HL-60/S4 treated with retinoic acid at 250 ng/mL for 4 days and 3 days (cell line): ENCODE data around the gene FCRL6.

ENCODE experiments used
- in situ Hi-C: fragments of 300-500 bp; cut with MboI; formaldehyde crosslinking; loops from 2 replicates; pipeline ENCODE4 v1.7.0; 2022; ENCODE audit warnings: low sequenced_read_pairs

The FCRL6 gene

GRCh38 chr1:159831412-159832141 is 29.4 kb downstream of the FCRL6 start:
- in situ Hi-C loops: no loop called here

- in situ Hi-C loops: no loop called here
Measured at GRCh38 chr1:159832309-159832708, 30.1 kb downstream of the FCRL6 start.

GRCh38 chr1:159835356-159835755 is 33.2 kb downstream of the FCRL6 start:
- in situ Hi-C loops: no loop called here

GRCh38 chr1:159835862-159836525 is 33.8 kb downstream of the FCRL6 start:
- in situ Hi-C loops: no loop called here

DNA sequence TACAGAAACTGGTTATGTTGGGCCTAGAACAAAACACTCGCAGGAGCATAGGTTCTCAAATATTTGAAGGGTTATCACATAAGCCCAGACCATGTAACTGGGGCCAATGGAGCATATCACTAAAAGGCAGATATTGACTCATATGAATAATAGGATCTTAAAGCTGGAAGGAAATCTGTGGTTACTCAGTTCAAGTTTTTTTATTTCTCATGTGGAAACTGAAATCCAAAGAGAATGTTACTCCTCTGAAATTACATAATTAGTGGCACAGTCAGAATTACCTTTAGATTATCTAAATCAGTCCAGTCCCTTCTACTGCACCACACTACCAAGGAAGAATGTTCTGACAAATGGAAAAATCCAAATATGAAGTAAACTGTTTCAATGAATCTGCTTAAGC is 36.6 kb downstream of the FCRL6 start:
- in situ Hi-C loops: no loop called here

- in situ Hi-C loops: no loop called here
Measured at GRCh38 chr1:159839116-159839849, 37.1 kb downstream of the FCRL6 start.

- in situ Hi-C loops: no loop called here
Measured at GRCh38 chr1:159841749-159842148, 39.6 kb downstream of the FCRL6 start.

- in situ Hi-C loops: no loop called here
Measured at GRCh38 chr1:159843459-159843858, 41.3 kb downstream of the FCRL6 start.

- in situ Hi-C loops: no loop called here
Measured at GRCh38 chr1:159845751-159846629, 43.8 kb downstream of the FCRL6 start.

- in situ Hi-C loops: no loop called here
Measured at GRCh38 chr1:159847231-159847630, 45.1 kb downstream of the FCRL6 start.

GRCh38 chr1:159848326-159848725 is 46.2 kb downstream of the FCRL6 start:
- in situ Hi-C loops: no loop called here

DNA sequence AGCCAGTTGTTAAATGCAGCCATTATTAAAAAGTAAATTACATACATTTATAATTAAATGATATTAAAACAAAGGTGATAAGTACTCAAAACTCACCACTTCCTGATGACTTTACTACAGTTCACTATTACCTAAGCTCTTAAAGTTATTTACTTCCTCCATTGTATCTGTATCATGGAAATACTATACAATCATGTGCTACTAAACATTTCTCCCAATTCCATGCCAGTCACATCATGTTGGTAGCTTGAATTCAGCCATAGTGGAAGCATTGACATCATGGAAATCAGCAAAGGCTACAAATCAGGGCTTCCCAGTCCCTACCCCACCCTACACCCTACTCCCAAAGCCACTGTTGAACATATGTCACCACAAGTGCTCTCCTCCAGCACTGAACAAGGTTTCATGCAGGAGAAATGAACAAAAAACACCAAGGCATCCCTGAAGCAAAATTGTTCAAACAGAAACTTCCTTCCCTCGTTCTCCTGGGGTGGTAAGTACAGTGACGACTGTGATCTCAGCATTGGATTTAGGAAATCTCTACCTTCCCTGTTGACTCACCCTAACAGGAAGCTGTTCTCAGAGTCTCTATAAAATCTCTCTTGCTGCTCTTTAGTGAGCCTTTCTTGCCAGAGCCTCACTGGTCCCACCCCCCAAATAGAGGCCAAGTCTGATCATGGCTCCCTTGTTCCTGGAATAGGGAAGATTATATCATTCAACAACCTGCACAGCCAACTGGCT is 47.6 kb downstream of the FCRL6 start:
- in situ Hi-C loops: no loop called here

GRCh38 chr1:159851407-159851806 is 49.2 kb downstream of the FCRL6 start:
- in situ Hi-C loops: no loop called here

GRCh38 chr1:159853417-159854115 is 51.4 kb downstream of the FCRL6 start:
- in situ Hi-C loops: no loop called here

DNA sequence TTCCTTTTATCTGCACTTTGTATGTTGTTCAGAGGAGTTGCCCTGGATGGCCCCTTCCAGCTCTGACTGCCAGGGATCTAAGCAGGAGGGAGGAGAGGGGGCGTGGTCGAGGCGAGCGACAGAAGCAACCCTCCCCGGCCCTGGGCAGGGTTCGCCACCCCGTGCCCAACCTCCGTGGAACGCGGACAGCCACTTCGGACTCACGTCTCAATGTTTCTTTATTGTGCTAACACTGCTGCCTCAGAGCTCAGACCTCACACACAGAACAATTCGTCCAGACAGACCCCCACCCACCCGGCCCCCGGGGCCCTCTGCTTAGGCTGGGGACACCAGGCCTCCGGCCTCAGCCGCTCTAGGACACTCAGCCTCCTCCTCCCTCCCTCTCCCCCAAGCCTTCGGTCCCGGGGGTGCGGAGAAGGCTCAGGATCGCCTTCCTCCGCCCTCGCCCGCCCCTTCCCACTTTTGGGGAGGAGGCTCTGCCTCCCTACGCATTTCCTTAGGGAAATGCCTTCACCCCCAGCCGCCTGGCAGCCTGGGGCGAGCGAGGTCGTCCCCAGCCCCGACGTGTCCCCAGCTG is 52.0 kb downstream of the FCRL6 start:
- in situ Hi-C loops: no loop called here

GRCh38 chr1:159854693-159855192 is 52.6 kb downstream of the FCRL6 start:
- in situ Hi-C loops: no loop called here

- in situ Hi-C loops: no loop called here
Measured at GRCh38 chr1:159855709-159856108, 53.5 kb downstream of the FCRL6 start.

- in situ Hi-C loops: no loop called here
Measured at GRCh38 chr1:159856576-159856975, 54.4 kb downstream of the FCRL6 start.

- in situ Hi-C loops: no loop called here
Measured at GRCh38 chr1:159857889-159858288, 55.7 kb downstream of the FCRL6 start.
